Calu3 (cell line): ENCODE results near the gene BIRC2. TPM values are rescaled to one million over a fixed set of nuclear protein-coding genes. Genes with fewer than 3 reads are reported as not detected.
"Not testable (repeated sequence)": the region's sequence is repeated elsewhere in the genome, so short reads cannot be mapped to it uniquely, and the experiment has no call there.

Experiments used
- Bru-seq: library from RNA; stranded (reverse); fragments of 400-500 nt; gene quantifications from one replicate; lab custom pipeline; 2021; lab: Mats Ljungman, UMichigan
- BruChase-seq, 2 experiments: library from RNA; stranded (reverse); fragments of 400-500 nt; gene quantifications; one replicate each; lab custom pipeline; 2021; lab: Mats Ljungman, UMichigan
- BruUV-seq: library from RNA; stranded (reverse); fragments of 400-500 nt; replicated peaks from 2 replicates; lab custom pipeline; 2021; lab: Mats Ljungman, UMichigan
- CTCF ChIA-PET: fragments of 300-600 bp; sonication (Branson Sonifier 250); formaldehyde crosslinking; loops from one replicate; lab custom pipeline; 2022; ENCODE audit warnings: antibody characterized with exemption; lab: Charles Lee
- DNase-seq: peaks from one replicate; pipeline ENCODE4 v3.0.0; 2022
- H3K27ac Mint-ChIP-seq: one replicate; pipeline ENCODE4 v1.8.0; 2022; ENCODE audit warnings: mixed read lengths; ENCODE audit not compliant: unreplicated experiment
- H3K27me3 Mint-ChIP-seq: one replicate; pipeline ENCODE4 v1.8.0; 2022; ENCODE audit warnings: mixed read lengths; ENCODE audit not compliant: unreplicated experiment
- H3K36me3 Mint-ChIP-seq: one replicate; pipeline ENCODE4 v1.8.0; 2022; ENCODE audit warnings: mild to moderate bottlenecking, moderate library complexity, mixed read lengths; ENCODE audit not compliant: insufficient read depth, unreplicated experiment
- H3K4me1 Mint-ChIP-seq: one replicate; pipeline ENCODE4 v1.8.0; 2022; ENCODE audit warnings: mild to moderate bottlenecking, low read depth, mixed read lengths; ENCODE audit not compliant: unreplicated experiment
- H3K4me3 Mint-ChIP-seq: one replicate; pipeline ENCODE4 v1.8.0; 2022; ENCODE audit warnings: mild to moderate bottlenecking, low read depth, moderate library complexity, mixed read lengths; ENCODE audit not compliant: unreplicated experiment
- H3K9me3 Mint-ChIP-seq: one replicate; pipeline ENCODE4 v1.8.0; 2022; ENCODE audit warnings: low read depth, mixed read lengths; ENCODE audit not compliant: unreplicated experiment
- CTCF ChIP-seq: fragments of 200-600 bp; IDR thresholded peaks from one replicate; pipeline ENCODE4 v1.8.0; 2022; ENCODE audit warnings: antibody characterized with exemption; ENCODE audit not compliant: unreplicated experiment
- intact Hi-C: fragments of 100-400 bp; cut with micrococcal nuclease; formaldehyde crosslinking; loops from one replicate; pipeline ENCODE4 v1.10.0; 2022; ENCODE audit not compliant: unreplicated experiment
- long read RNA-seq: library from polyadenylated mRNA; stranded (forward); transcript quantifications from one replicate; pipeline ENCODE4 v2.0.0, GENCODE V29; 2022
- total RNA-seq: library from RNA; stranded (reverse); gene quantifications from 2 replicates; pipeline ENCODE4 v1.2.3, GENCODE V29; 2022

BIRC2 gene
- total RNA-seq (28.3 and 32.6 TPM in 2 replicates), Bru-seq, nascent RNA (percentile 89 among the genes with signal in this experiment), BruChase-seq, experiment 1, labeled RNA remaining after a 6-hour chase (percentile 84 among the genes with signal in this experiment), BruChase-seq, experiment 2, labeled RNA remaining after a 2-hour chase (percentile 91 among the genes with signal in this experiment)
- long read RNA-seq, transcript BIRC2-201 (9 exons, 3,743 nt): major isoform, 47 of 64 reads
- long read RNA-seq, partial matches to known transcripts: 10 of 64 reads
- long read RNA-seq, other reads (novel, unspliced or antisense): 7 of 64 reads

- Mint-ChIP-seq H3K27me3 (no peaks in the 10 kb centered on the region), H3K36me3 (peaks cover 41% of the 10 kb centered on the region), H3K9me3 (no peaks in the 10 kb centered on the region), H3K4me1 (peaks cover 14% of the 10 kb centered on the region), H3K4me3 (peak within 1 kb of the TSS; percentile 77), H3K27ac (peak within 1 kb of the TSS; percentile 90)
- CTCF ChIA-PET: interaction anchor here (0.5 kb wide), 1 partner anchor 12 kb away, joined by 3 read pairs; no protein-coding TSS in a partner anchor
- no peak for TF ChIP-seq CTCF
- DNase-seq: peak; percentile 94
- TSS peak; percentile 96 for BruUV-seq
- intact Hi-C loops: loop anchor here (10.0 kb wide), 1 partner anchor 148 kb away; no protein-coding TSS in a partner anchor
Measured at GRCh38 chr11:102346748-102347461, at the start of gene BIRC2. TSS of gene BIRC2 (plus strand) at chr11:102347214. CDS start at chr11:102349855, 2,641 bp downstream.

DNA sequence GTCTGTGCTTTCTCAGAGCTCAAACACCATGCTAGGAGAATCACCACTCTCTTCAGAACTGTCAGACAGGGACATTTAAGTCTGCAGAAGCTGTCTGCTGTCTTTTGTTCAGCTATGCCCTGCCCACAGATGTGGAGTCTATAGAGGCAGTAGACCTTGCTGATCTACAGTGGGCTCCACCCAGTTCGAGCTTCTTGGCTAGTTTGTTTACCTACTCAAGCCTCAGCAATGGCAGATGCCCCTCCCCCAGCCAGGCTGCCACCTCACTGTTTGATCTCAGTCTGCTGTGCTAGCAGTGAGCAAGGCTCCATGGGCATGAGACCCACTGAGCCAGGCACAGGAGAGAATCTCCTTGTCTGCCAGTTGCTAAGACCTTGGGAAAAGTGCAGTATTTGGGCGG, 46.2 kb upstream of the BIRC2 start:
- H3K27me3 Mint-ChIP-seq, H3K36me3 Mint-ChIP-seq, CTCF ChIA-PET: not testable (repeated sequence)

GRCh38 chr11:102302241-102302640, 44.8 kb upstream of the BIRC2 start:
- intact Hi-C loops: no loop called here
- BruUV-seq: no TSS peak
- CTCF ChIA-PET: no interaction called here
- Mint-ChIP-seq H3K27me3 (no peaks in the 10 kb centered on the region), H3K9me3 (peaks cover 19% of the 10 kb centered on the region), H3K4me3 (no peak overlapping the region), H3K27ac (no peak overlapping the region), H3K36me3 (peaks cover 6% of the 10 kb centered on the region), H3K4me1 (peaks cover 35% of the 10 kb centered on the region)
- DNase-seq: no peak
- TF ChIP-seq CTCF: no peak

More for the DNA sequence above, 46.2 kb upstream of the BIRC2 start:
- H3K9me3 Mint-ChIP-seq: peaks cover 19% of the 10 kb centered on the region
- H3K4me3 Mint-ChIP-seq, DNase-seq, intact Hi-C loops, BruUV-seq, H3K27ac Mint-ChIP-seq: not testable (repeated sequence)
- H3K4me1 Mint-ChIP-seq: peaks cover 25% of the 10 kb centered on the region

- CTCF ChIA-PET: no interaction called here
Measured at GRCh38 chr11:102304686-102305085, 42.3 kb upstream of the BIRC2 start.

More at GRCh38 chr11:102304686-102305085, 42.3 kb upstream of the BIRC2 start:
- TF ChIP-seq CTCF: no peak
- H3K9me3 Mint-ChIP-seq: peaks cover 16% of the 10 kb centered on the region
- H3K27me3 Mint-ChIP-seq: no peaks in the 10 kb centered on the region
- H3K4me3 Mint-ChIP-seq: no peak overlapping the region
- H3K36me3 Mint-ChIP-seq: peaks cover 6% of the 10 kb centered on the region
- intact Hi-C loops: no loop called here
- no TSS peak for BruUV-seq
- H3K4me1 Mint-ChIP-seq: peaks cover 39% of the 10 kb centered on the region
- peak overlapping the region; percentile 50 for H3K27ac Mint-ChIP-seq
- no peak for DNase-seq
